ENCODE data around the gene KRTAP10-5. TPM values are rescaled to one million over a fixed set of nuclear protein-coding genes. Genes with fewer than 3 reads are reported as not detected.
A peak's percentile ranks its signal among the peaks of the same experiment; 100 is the strongest.

Gene KRTAP10-5
- total RNA-seq, 3 donors from 2014 or later = not detected

- peak in 1 of 3 donors; percentile 34 for DNase-seq
- no peak overlapping the region for H3K4me3 ChIP-seq
- no peaks in the 10 kb centered on the region for H3K9me3 ChIP-seq
- no peaks in the 10 kb centered on the region for H3K4me1 ChIP-seq (ENCODE audit: low read depth)
- no peaks in the 10 kb centered on the region for H3K36me3 ChIP-seq (ENCODE audit: low read depth)
- intact Hi-C loops (cut with DNase I, micrococcal nuclease) = no loop called here
- no peak for ATAC-seq
- TF ChIP-seq CTCF (IDR thresholded peaks at IDR 0.05) = no peak
Measured at GRCh38 chr21:44535963-44536362, 44.4 kb downstream of the KRTAP10-5 start.

- H3K9me3 ChIP-seq = no peaks in the 10 kb centered on the region
- no peaks in the 10 kb centered on the region for H3K36me3 ChIP-seq (ENCODE audit: low read depth)
- intact Hi-C loops (cut with DNase I, micrococcal nuclease) = no loop called here
- no peak for DNase-seq
- no peaks in the 10 kb centered on the region for H3K4me1 ChIP-seq (ENCODE audit: low read depth)
- no peak for ATAC-seq
- no peak for TF ChIP-seq CTCF (IDR thresholded peaks at IDR 0.05)
- no peak overlapping the region for H3K4me3 ChIP-seq
Measured at GRCh38 chr21:44534688-44535087, 45.7 kb downstream of the KRTAP10-5 start.

GRCh38 chr21:44533891-44534627, 46.3 kb downstream of the KRTAP10-5 start:
- Histone ChIP-seq H3K4me1 (ENCODE audit: low read depth) (no peaks in the 10 kb centered on the region), H3K36me3 (ENCODE audit: low read depth) (no peaks in the 10 kb centered on the region), H3K9me3 (no peaks in the 10 kb centered on the region), H3K4me3 (no peak overlapping the region)
- peak in 2 of 3 donors; percentile 11 to 47 for DNase-seq
- intact Hi-C loops (cut with DNase I, micrococcal nuclease) = no loop called here
- ATAC-seq = no peak
- TF ChIP-seq CTCF (IDR thresholded peaks at IDR 0.05) = no peak

- Histone ChIP-seq H3K4me3 (no peak overlapping the region), H3K36me3 (ENCODE audit: low read depth) (no peaks in the 10 kb centered on the region), H3K4me1 (ENCODE audit: low read depth) (no peaks in the 10 kb centered on the region), H3K9me3 (no peaks in the 10 kb centered on the region)
- intact Hi-C loops (cut with DNase I, micrococcal nuclease) = no loop called here
- ATAC-seq (no peak), DNase-seq (peak in 1 of 3 donors; percentile 25)
- no peak for TF ChIP-seq CTCF (IDR thresholded peaks at IDR 0.05)
Measured at GRCh38 chr21:44533121-44533890, 47.1 kb downstream of the KRTAP10-5 start.

GRCh38 chr21:44532712-44533111, 47.7 kb downstream of the KRTAP10-5 start:
- Histone ChIP-seq H3K4me3 (no peak overlapping the region), H3K9me3 (no peaks in the 10 kb centered on the region), H3K36me3 (ENCODE audit: low read depth) (no peaks in the 10 kb centered on the region), H3K4me1 (ENCODE audit: low read depth) (no peaks in the 10 kb centered on the region)
- intact Hi-C loops (cut with DNase I, micrococcal nuclease) = no loop called here
- DNase-seq (peak in 1 of 3 donors; percentile 17), ATAC-seq (no peak)
- no peak for TF ChIP-seq CTCF (IDR thresholded peaks at IDR 0.05)

Measured in mucosa of descending colon (tissue), 3 donors.